K562 (cell line): ENCODE measurements around the gene QRICH1. TPM values are rescaled to one million over a fixed set of nuclear protein-coding genes. Genes with fewer than 3 reads are reported as not detected.

Experiments used
- CC2D1A ChIP-seq: fragments of 450-650 bp; IDR thresholded peaks from 2 replicates; pipeline ENCODE4 v1.6.1; 2017; ENCODE audit warnings: mild to moderate bottlenecking
- CSDE1 ChIP-seq, 2 experiments: fragments of 450-650 bp; IDR thresholded peaks; 2 replicates each; pipeline ENCODE4 v1.6.1; 2016; ENCODE audit warnings: mild to moderate bottlenecking in 1 of 2
- DIDO1 ChIP-seq: fragments of 450-650 bp; IDR thresholded peaks from 2 replicates; pipeline ENCODE4 v1.6.1; 2016; ENCODE audit warnings: low read depth, missing biosample characterization, missing genetic modification characterization
- EZH2 ChIP-seq: IDR thresholded peaks from 2 replicates; pipeline ENCODE4 v1.6.1; 2012; ENCODE audit warnings: low read depth, mild to moderate bottlenecking, inconsistent platforms, low read length, borderline replicate concordance
- FOXJ3 ChIP-seq: sonication (generic); formaldehyde crosslinking; IDR thresholded peaks from 2 replicates; pipeline ENCODE4 v1.4.0; 2020; ENCODE audit warnings: mild to moderate bottlenecking, missing genetic modification reagents
- KAT7 ChIP-seq: sonication (generic); formaldehyde crosslinking; IDR thresholded peaks from 2 replicates; pipeline ENCODE4 v1.8.0; 2022; ENCODE audit warnings: missing genetic modification reagents, mild to moderate bottlenecking, borderline replicate concordance
- POLR2AphosphoS2 ChIP-seq: IDR thresholded peaks from 2 replicates; pipeline ENCODE4 v1.6.1; 2012; ENCODE audit warnings: low read length, improper control_type of control experiment
- SUPT5H ChIP-seq: fragments of 450-650 bp; IDR thresholded peaks from 2 replicates; pipeline ENCODE4 v1.6.1; 2016
- ZNF57 ChIP-seq: fragments of 450-650 bp; formaldehyde crosslinking; IDR thresholded peaks from 2 replicates; pipeline ENCODE4 v1.4.0; 2020; ENCODE audit warnings: mild to moderate bottlenecking, moderate library complexity
- ZNF76 ChIP-seq: fragments of 250-450 bp; sonication (Bioruptor Pico); IDR thresholded peaks from 2 replicates; pipeline ENCODE4 v1.4.0; 2020; ENCODE audit warnings: mild to moderate bottlenecking, moderate library complexity, borderline replicate concordance
- polyA plus RNA-seq, 8 experiments: library from polyadenylated mRNA; depleted of rRNA in 4 of 8; stranded (reverse) in 5 of 8; unstranded in 3 of 8; fragments of >200 nt; fragmentation: Nextera tagmentation in 2 of 8; fragmentation: Illumina TruSeq in 1 of 8; extraction: Ambion mirVana in 2 of 8; extraction: Trizol in 1 of 8; gene quantifications; 2 replicates each; pipeline versions ENCODE4 v1.2.1 to v1.2.3, GENCODE V29; 2011 to 2014; ENCODE audit warnings: inconsistent platforms in 1 of 8, missing spikeins in 1 of 8
- total RNA-seq, 7 experiments: library from RNA; depleted of rRNA in 6 of 7; stranded (reverse); fragments of >200 nt in 6 of 7; fragmentation: Illumina TruSeq in 2 of 7; extraction: Trizol in 2 of 7; gene quantifications; 2 replicates each; pipeline versions ENCODE4 v1.2.1 to v1.2.3, GENCODE V29; 2011 to 2021; ENCODE audit warnings: low replicate concordance in 1 of 7
- TF ChIP-seq, protein P1 (sequence below): fragments of 200-600 bp; sonication (generic); IDR thresholded peaks from one replicate; pipeline ENCODE4 v1.6.1; 2012; ENCODE audit warnings: mild to moderate bottlenecking, low read depth, low read length, inconsistent platforms
- TF ChIP-seq, protein P2 (sequence below): fragments of 250-450 bp; sonication (Bioruptor Pico); IDR thresholded peaks from 2 replicates; pipeline ENCODE4 v1.4.0; 2020; ENCODE audit warnings: mild to moderate bottlenecking, moderate library complexity
- TF ChIP-seq, protein P3 (sequence below): fragments of 450-650 bp; IDR thresholded peaks from 2 replicates; pipeline ENCODE4 v1.6.1; 2018; ENCODE audit warnings: mild to moderate bottlenecking, low read depth; ENCODE audit not compliant: partially characterized antibody

Gene QRICH1
- total and polyA plus RNA-seq, 9 of the 15 experiments (the other 6 are each of a cell fraction or from before 2014, with no cell fraction given) = 20.1 to 99.2 (median 56.7) TPM

DNA sequence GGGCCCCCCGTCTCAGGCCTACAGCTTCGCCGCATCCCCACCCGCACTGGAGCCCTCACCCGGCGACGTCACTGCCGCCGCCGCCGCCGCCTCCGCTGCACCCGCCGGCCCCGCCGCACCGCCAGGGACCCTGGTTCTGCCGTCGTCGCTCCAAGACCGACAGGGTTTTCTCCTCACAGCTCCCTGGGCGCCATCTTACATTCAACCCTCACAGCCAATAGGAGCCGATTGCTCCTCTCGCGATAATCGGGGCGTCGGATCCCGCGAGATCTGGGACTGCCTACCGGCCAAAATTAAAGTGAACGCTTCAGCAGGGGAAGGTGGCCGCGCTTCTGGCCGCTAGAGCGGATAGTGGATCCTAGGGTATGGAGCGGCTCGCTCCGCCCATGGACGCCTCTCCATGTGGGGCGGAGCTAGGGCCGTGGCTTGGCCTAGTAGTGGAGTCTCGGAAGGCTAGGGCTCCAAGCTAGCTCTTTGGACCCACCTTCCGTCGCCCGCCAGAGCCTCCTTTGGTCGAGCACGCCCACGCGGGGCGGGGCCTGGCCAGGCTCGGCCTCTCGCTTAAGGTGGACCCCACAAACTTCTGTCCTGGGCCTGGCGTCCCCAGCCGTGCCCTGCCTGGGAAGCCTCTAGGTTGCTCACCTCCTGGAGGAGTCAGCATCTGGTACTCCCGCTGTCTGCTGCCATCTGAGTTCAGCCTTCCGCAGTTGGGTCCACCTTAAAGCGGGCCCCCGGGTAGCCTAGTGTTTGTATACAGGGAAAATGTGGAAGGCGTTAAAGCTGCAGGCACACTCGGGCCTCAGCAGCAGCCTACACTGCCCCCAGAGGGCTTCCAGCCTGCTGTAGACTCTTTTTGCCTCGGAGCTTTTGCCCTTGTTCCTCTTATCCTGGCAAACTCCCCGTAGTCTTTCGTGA is at the start of gene QRICH1 (continued):
- TF ChIP-seq ZNF57 (CRISPR knock-in tag) = no peak
- TF ChIP-seq FOXJ3 (CRISPR knock-in tag) = no peak
- TF ChIP-seq, protein P1, sequence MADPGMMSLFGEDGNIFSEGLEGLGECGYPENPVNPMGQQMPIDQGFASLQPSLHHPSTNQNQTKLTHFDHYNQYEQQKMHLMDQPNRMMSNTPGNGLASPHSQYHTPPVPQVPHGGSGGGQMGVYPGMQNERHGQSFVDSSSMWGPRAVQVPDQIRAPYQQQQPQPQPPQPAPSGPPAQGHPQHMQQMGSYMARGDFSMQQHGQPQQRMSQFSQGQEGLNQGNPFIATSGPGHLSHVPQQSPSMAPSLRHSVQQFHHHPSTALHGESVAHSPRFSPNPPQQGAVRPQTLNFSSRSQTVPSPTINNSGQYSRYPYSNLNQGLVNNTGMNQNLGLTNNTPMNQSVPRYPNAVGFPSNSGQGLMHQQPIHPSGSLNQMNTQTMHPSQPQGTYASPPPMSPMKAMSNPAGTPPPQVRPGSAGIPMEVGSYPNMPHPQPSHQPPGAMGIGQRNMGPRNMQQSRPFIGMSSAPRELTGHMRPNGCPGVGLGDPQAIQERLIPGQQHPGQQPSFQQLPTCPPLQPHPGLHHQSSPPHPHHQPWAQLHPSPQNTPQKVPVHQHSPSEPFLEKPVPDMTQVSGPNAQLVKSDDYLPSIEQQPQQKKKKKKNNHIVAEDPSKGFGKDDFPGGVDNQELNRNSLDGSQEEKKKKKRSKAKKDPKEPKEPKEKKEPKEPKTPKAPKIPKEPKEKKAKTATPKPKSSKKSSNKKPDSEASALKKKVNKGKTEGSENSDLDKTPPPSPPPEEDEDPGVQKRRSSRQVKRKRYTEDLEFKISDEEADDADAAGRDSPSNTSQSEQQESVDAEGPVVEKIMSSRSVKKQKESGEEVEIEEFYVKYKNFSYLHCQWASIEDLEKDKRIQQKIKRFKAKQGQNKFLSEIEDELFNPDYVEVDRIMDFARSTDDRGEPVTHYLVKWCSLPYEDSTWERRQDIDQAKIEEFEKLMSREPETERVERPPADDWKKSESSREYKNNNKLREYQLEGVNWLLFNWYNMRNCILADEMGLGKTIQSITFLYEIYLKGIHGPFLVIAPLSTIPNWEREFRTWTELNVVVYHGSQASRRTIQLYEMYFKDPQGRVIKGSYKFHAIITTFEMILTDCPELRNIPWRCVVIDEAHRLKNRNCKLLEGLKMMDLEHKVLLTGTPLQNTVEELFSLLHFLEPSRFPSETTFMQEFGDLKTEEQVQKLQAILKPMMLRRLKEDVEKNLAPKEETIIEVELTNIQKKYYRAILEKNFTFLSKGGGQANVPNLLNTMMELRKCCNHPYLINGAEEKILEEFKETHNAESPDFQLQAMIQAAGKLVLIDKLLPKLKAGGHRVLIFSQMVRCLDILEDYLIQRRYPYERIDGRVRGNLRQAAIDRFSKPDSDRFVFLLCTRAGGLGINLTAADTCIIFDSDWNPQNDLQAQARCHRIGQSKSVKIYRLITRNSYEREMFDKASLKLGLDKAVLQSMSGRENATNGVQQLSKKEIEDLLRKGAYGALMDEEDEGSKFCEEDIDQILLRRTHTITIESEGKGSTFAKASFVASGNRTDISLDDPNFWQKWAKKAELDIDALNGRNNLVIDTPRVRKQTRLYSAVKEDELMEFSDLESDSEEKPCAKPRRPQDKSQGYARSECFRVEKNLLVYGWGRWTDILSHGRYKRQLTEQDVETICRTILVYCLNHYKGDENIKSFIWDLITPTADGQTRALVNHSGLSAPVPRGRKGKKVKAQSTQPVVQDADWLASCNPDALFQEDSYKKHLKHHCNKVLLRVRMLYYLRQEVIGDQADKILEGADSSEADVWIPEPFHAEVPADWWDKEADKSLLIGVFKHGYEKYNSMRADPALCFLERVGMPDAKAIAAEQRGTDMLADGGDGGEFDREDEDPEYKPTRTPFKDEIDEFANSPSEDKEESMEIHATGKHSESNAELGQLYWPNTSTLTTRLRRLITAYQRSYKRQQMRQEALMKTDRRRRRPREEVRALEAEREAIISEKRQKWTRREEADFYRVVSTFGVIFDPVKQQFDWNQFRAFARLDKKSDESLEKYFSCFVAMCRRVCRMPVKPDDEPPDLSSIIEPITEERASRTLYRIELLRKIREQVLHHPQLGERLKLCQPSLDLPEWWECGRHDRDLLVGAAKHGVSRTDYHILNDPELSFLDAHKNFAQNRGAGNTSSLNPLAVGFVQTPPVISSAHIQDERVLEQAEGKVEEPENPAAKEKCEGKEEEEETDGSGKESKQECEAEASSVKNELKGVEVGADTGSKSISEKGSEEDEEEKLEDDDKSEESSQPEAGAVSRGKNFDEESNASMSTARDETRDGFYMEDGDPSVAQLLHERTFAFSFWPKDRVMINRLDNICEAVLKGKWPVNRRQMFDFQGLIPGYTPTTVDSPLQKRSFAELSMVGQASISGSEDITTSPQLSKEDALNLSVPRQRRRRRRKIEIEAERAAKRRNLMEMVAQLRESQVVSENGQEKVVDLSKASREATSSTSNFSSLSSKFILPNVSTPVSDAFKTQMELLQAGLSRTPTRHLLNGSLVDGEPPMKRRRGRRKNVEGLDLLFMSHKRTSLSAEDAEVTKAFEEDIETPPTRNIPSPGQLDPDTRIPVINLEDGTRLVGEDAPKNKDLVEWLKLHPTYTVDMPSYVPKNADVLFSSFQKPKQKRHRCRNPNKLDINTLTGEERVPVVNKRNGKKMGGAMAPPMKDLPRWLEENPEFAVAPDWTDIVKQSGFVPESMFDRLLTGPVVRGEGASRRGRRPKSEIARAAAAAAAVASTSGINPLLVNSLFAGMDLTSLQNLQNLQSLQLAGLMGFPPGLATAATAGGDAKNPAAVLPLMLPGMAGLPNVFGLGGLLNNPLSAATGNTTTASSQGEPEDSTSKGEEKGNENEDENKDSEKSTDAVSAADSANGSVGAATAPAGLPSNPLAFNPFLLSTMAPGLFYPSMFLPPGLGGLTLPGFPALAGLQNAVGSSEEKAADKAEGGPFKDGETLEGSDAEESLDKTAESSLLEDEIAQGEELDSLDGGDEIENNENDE = no peak
- no peak for TF ChIP-seq CC2D1A
- TF ChIP-seq SUPT5H = peak; percentile 71
- TF ChIP-seq DIDO1 (tag) = no peak
- TF ChIP-seq, protein P2, sequence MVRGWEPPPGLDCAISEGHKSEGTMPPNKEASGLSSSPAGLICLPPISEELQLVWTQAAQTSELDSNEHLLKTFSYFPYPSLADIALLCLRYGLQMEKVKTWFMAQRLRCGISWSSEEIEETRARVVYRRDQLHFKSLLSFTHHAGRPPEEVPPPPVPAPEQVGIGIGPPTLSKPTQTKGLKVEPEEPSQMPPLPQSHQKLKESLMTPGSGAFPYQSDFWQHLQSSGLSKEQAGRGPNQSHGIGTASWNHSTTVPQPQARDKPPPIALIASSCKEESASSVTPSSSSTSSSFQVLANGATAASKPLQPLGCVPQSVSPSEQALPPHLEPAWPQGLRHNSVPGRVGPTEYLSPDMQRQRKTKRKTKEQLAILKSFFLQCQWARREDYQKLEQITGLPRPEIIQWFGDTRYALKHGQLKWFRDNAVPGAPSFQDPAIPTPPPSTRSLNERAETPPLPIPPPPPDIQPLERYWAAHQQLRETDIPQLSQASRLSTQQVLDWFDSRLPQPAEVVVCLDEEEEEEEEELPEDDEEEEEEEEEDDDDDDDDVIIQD (CRISPR knock-in tag) = no peak
- no peak for TF ChIP-seq EZH2
- TF ChIP-seq ZNF76 (CRISPR knock-in tag) = no peak
- TF ChIP-seq KAT7 (CRISPR knock-in tag) = peak; percentile 59; the same call in 1 of the 2 replicates
- TF ChIP-seq, protein P3, sequence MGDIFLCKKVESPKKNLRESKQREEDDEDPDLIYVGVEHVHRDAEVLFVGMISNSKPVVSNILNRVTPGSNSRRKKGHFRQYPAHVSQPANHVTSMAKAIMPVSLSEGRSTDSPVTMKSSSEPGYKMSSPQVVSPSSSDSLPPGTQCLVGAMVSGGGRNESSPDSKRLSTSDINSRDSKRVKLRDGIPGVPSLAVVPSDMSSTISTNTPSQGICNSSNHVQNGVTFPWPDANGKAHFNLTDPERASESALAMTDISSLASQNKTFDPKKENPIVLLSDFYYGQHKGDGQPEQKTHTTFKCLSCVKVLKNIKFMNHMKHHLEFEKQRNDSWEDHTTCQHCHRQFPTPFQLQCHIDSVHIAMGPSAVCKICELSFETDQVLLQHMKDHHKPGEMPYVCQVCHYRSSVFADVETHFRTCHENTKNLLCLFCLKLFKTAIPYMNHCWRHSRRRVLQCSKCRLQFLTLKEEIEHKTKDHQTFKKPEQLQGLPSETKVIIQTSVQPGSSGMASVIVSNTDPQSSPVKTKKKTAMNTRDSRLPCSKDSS = no peak
- no peak for TF ChIP-seq CSDE1 (IDR thresholded peaks at IDR 0.05)
- no peak for TF ChIP-seq POLR2AphosphoS2
